Activated naive CD4-positive, alpha-beta T cell treated with anti-CD3 and anti-CD28 coated beads, Interleukin-2, amount 10 ng/mL, durations not matched to agents 5 hours and 36 hours (primary cell): Measurements from ENCODE around the gene SERPINA12. TPM values are rescaled to one million over a fixed set of nuclear protein-coding genes. Genes with fewer than 3 reads are reported as not detected.

Experiments
- total RNA-seq, 2 experiments: library from RNA; stranded (reverse); gene quantifications; one replicate each; pipeline ENCODE4 v1.2.3, GENCODE V29; 2021

The SERPINA12 gene, protein sequence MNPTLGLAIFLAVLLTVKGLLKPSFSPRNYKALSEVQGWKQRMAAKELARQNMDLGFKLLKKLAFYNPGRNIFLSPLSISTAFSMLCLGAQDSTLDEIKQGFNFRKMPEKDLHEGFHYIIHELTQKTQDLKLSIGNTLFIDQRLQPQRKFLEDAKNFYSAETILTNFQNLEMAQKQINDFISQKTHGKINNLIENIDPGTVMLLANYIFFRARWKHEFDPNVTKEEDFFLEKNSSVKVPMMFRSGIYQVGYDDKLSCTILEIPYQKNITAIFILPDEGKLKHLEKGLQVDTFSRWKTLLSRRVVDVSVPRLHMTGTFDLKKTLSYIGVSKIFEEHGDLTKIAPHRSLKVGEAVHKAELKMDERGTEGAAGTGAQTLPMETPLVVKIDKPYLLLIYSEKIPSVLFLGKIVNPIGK
- not detected for total RNA-seq

DNA sequence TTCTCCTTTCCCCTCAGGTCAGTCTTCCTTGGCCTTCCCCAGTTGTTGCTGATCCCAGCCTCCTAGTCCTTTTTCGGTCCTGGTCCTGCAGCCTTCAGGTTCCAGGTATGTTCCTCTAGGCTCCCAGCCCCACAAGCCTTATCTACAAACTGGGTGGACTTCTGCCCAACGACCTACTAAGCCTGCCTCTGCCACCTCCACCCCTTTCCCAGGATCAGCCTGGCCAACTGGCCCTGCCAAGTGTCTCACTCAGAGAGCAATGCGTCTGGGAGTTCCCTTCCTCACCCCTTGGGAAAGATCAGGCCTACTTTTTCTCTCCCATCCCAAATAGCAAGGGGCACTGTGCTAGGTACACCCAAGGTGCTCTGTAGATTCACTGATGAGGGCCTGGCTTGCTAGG, at the start of gene SERPINA12:
TSS of gene SERPINA12 (minus strand) at position 114 of the 400 bp plus-strand sequence. CDS start 11,072 bp downstream, outside the sequence.

DNA sequence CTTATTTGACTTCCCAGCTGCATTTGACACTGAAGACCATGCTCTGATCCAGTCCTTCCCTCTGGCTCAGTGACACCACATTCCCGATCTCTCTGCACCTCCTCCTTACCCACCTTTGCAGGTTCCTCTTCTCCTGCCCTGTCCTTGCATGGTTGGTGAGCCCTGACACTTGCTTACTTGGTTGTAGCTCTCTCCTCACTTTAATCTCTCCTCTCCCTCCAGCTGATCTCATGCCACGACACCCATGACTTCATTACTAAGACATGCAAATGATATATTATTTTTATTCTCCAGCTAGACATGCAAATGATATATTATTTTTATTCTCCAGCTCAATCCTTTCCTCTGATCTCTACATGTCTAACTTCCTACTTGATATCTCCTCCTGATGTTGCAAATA, 33.2 kb downstream of the SERPINA12 start, which contains the start of gene SERPINA9:
TSS of gene SERPINA9 (minus strand) at position 175 of the 400 bp plus-strand sequence. CDS start 6,357 bp downstream, outside the sequence.

Other genes with a start within 250 kb of the SERPINA12 start
- gene SERPINA10, start 216.2 kb downstream of the SERPINA12 start, total RNA-seq: not detected
- gene SERPINA6, start 186.1 kb downstream of the SERPINA12 start, total RNA-seq: not detected
- gene SERPINA2, start 142.8 kb downstream of the SERPINA12 start, total RNA-seq: not detected
- under 1 TPM in 1 of 2 experiments, not detected in 1; 0.14 TPM for gene SERPINA1, start 120.9 kb downstream of the SERPINA12 start, total RNA-seq
- gene SERPINA11, start 56.7 kb downstream of the SERPINA12 start, total RNA-seq: not detected
- not detected for gene SERPINA9, start 33.3 kb downstream of the SERPINA12 start, total RNA-seq
- not detected for gene SERPINA4, start 52.0 kb upstream of the SERPINA12 start, total RNA-seq
- not detected for gene SERPINA5, start 72.0 kb upstream of the SERPINA12 start, total RNA-seq
- gene SERPINA3, start 102.9 kb upstream of the SERPINA12 start, total RNA-seq: not detected